Mesenchymal stem cell (in vitro differentiated cells and primary cell): ENCODE data around the gene ITGA1.
A peak's percentile ranks its signal among the peaks of the same experiment; 100 is the strongest.
"Not testable (repeated sequence)": the region's sequence is repeated elsewhere in the genome, so short reads cannot be mapped to it uniquely, and the experiment has no call there.

Source experiments
- DNase-seq: peaks from one replicate; pipeline ENCODE4 v3.0.0-alpha.2; 2013
- H2AFZ ChIP-seq: one replicate; pipeline ENCODE4 v1.6.1; 2013; ENCODE audit warnings: low read depth, mild to moderate bottlenecking, control low read depth, inconsistent platforms, low read length, moderate library complexity
- H2AK5ac ChIP-seq: 2 replicates; pipeline ENCODE4 v1.6.1; 2013; ENCODE audit warnings: low read length, moderate library complexity, mild to moderate bottlenecking, inconsistent platforms; ENCODE audit not compliant: severe bottlenecking
- H2BK120ac ChIP-seq: one replicate; pipeline ENCODE4 v1.6.1; 2013; ENCODE audit warnings: low read depth, mild to moderate bottlenecking, inconsistent platforms, low read length, moderate library complexity
- H2BK12ac ChIP-seq, 2 experiments: one replicate each; pipeline ENCODE4 v1.6.1; 2013; ENCODE audit warnings: inconsistent platforms in 2 of 2, low read length in 2 of 2, mild to moderate bottlenecking in 2 of 2, moderate library complexity in 2 of 2, control low read depth in 1 of 2
- H2BK15ac ChIP-seq: one replicate; pipeline ENCODE4 v1.6.1; 2013; ENCODE audit warnings: mild to moderate bottlenecking, low read depth, inconsistent platforms; ENCODE audit not compliant: poor library complexity, severe bottlenecking
- H2BK5ac ChIP-seq: 2 replicates; pipeline ENCODE4 v1.6.1; 2013; ENCODE audit warnings: low read depth, mild to moderate bottlenecking, low read length, control low read depth, inconsistent platforms; ENCODE audit not compliant: poor library complexity, severe bottlenecking
- H3K14ac ChIP-seq, 2 experiments: one replicate each; pipeline ENCODE4 v1.6.1; 2013; ENCODE audit warnings: inconsistent platforms in 2 of 2, low read length in 2 of 2, control low read depth in 1 of 2, mild to moderate bottlenecking in 1 of 2, moderate library complexity in 1 of 2
- H3K18ac ChIP-seq, 2 experiments: one replicate each; pipeline ENCODE4 v1.6.1; 2013; ENCODE audit warnings: inconsistent platforms in 2 of 2, low read length in 2 of 2, control low read depth in 1 of 2, low read depth in 1 of 2, mild to moderate bottlenecking in 1 of 2
- H3K23ac ChIP-seq, 2 experiments: one replicate each; pipeline ENCODE4 v1.6.1; 2013; ENCODE audit warnings: inconsistent platforms in 2 of 2, low read length in 2 of 2, mild to moderate bottlenecking in 2 of 2, moderate library complexity in 2 of 2, control low read depth in 1 of 2
- H3K27ac ChIP-seq: 2 replicates; pipeline ENCODE4 v1.5.1; 2013; ENCODE audit warnings: mild to moderate bottlenecking, moderate library complexity, low read length, control low read depth, inconsistent platforms; ENCODE audit not compliant: poor library complexity, severe bottlenecking
- H3K27me3 ChIP-seq, 2 experiments: 2 replicates each; pipeline versions ENCODE4 v1.6.1 to v1.7.0; 2013; ENCODE audit warnings: low read length in 2 of 2, mild to moderate bottlenecking in 2 of 2, moderate library complexity in 2 of 2, control low read depth in 1 of 2, inconsistent platforms in 1 of 2; ENCODE audit not compliant: control insufficient read depth in 1 of 2, insufficient read depth in 1 of 2
- H3K36me3 ChIP-seq, 2 experiments: 2 replicates each; pipeline versions ENCODE4 v1.6.1 to v1.7.0; 2013; ENCODE audit warnings: low read length in 2 of 2, control low read depth in 1 of 2, inconsistent platforms in 1 of 2, low read depth in 1 of 2, mild to moderate bottlenecking in 1 of 2; ENCODE audit not compliant: insufficient read depth in 2 of 2, control insufficient read depth in 1 of 2
- H3K4ac ChIP-seq, 2 experiments: one replicate each; pipeline ENCODE4 v1.6.1; 2013; ENCODE audit warnings: inconsistent platforms in 2 of 2, low read length in 2 of 2, mild to moderate bottlenecking in 2 of 2, moderate library complexity in 2 of 2, control low read depth in 1 of 2, low read depth in 1 of 2
- H3K4me1 ChIP-seq: 2 replicates; pipeline ENCODE4 v1.6.1; 2013; ENCODE audit warnings: low read depth, low read length, control low read depth; ENCODE audit not compliant: control insufficient read depth, insufficient read depth
- H3K4me2 ChIP-seq: 2 replicates; pipeline ENCODE4 v1.6.1; 2013; ENCODE audit warnings: low read length, mild to moderate bottlenecking, inconsistent platforms; ENCODE audit not compliant: poor library complexity, severe bottlenecking
- H3K4me3 ChIP-seq, 2 experiments: 2 replicates each; pipeline versions ENCODE4 v1.5.1 to v1.7.0; 2013; ENCODE audit warnings: low read length in 2 of 2, mild to moderate bottlenecking in 2 of 2, control low read depth in 1 of 2, low read depth in 1 of 2; ENCODE audit not compliant: insufficient read depth in 1 of 2
- H3K79me1 ChIP-seq: replicated peaks from 2 replicates; pipeline ENCODE4 v1.6.1; 2013; ENCODE audit warnings: mild to moderate bottlenecking, control low read depth, low read length, inconsistent platforms; ENCODE audit not compliant: poor library complexity, severe bottlenecking
- H3K9ac ChIP-seq: 2 replicates; pipeline ENCODE4 v1.7.0; 2013; ENCODE audit warnings: mild to moderate bottlenecking, low read length, moderate library complexity
- H3K9me3 ChIP-seq: 2 replicates; pipeline ENCODE4 v1.7.0; 2013; ENCODE audit warnings: mild to moderate bottlenecking, low read length; ENCODE audit not compliant: control insufficient read depth
- H4K8ac ChIP-seq: one replicate; pipeline ENCODE4 v1.6.1; 2013; ENCODE audit warnings: inconsistent platforms, mild to moderate bottlenecking, low read length, moderate library complexity
- H4K91ac ChIP-seq: one replicate; pipeline ENCODE4 v1.6.1; 2013; ENCODE audit warnings: mild to moderate bottlenecking, low read length, inconsistent platforms
- WGBS: methylation state at CpG from one replicate; pipeline ENCODE4 v1.1.7; 2013; ENCODE audit warnings: mixed read lengths; 5-methylcytosine and 5-hydroxymethylcytosine counted together

Gene ITGA1

GRCh38 chr5:52865991-52866390 lies 78.3 kb downstream of the ITGA1 start:
- H3K4me2 ChIP-seq, H3K14ac ChIP-seq, H3K4me3 ChIP-seq, H3K23ac ChIP-seq, H4K8ac ChIP-seq, H4K91ac ChIP-seq, H2AFZ ChIP-seq, H3K9me3 ChIP-seq, H3K4ac ChIP-seq, H2AK5ac ChIP-seq, H3K36me3 ChIP-seq, H3K18ac ChIP-seq, H3K79me1 ChIP-seq, H2BK15ac ChIP-seq, H3K4me1 ChIP-seq, H2BK12ac ChIP-seq, H2BK5ac ChIP-seq, H3K27ac ChIP-seq, H3K9ac ChIP-seq, H2BK120ac ChIP-seq, DNase-seq, H3K27me3 ChIP-seq: not testable (repeated sequence)
- 100% methylated on average over 2 of the region's 2 CpGs for WGBS

- Histone ChIP-seq H3K4ac (no peak overlapping the region), H3K4me2 (no peak overlapping the region), H3K27ac (no peak overlapping the region), H2BK5ac (no peak overlapping the region), H2AFZ (no peak overlapping the region), H3K79me1 (no peaks in the 10 kb centered on the region), H3K27me3 (no peaks in the 10 kb centered on the region), H3K36me3 (no peaks in the 10 kb centered on the region), H3K9me3 (no peaks in the 10 kb centered on the region), H2BK12ac (no peak overlapping the region), H2BK15ac (no peak overlapping the region), H3K18ac (no peak overlapping the region), H4K8ac (no peak overlapping the region), H2BK120ac (no peak overlapping the region), H3K9ac (no peak overlapping the region), H3K14ac (no peak overlapping the region), H3K4me1 (peaks cover 5% of the 10 kb centered on the region), H3K23ac (no peak overlapping the region), H4K91ac (no peak overlapping the region), H2AK5ac (no peak overlapping the region), H3K4me3 (no peak overlapping the region)
- WGBS = 47% methylated on average over 2 of the region's 2 CpGs
- DNase-seq = peak; percentile 52
Measured at GRCh38 chr5:52867809-52868208, 80.1 kb downstream of the ITGA1 start.

- Histone ChIP-seq H4K91ac (no peak overlapping the region), H3K9me3 (no peaks in the 10 kb centered on the region), H2BK120ac (no peak overlapping the region), H4K8ac (no peak overlapping the region), H3K27ac (no peak overlapping the region), H3K18ac (no peak overlapping the region), H3K4me3 (no peak overlapping the region), H3K14ac (no peak overlapping the region), H3K4me2 (no peak overlapping the region), H2BK5ac (no peak overlapping the region), H3K4ac (no peak overlapping the region), H3K36me3 (no peaks in the 10 kb centered on the region), H2BK12ac (peak overlapping the region in 1 of 2 experiments; percentile 52), H3K4me1 (peaks cover 5% of the 10 kb centered on the region), H2AK5ac (peak overlapping the region; percentile 90), H2AFZ (no peak overlapping the region), H2BK15ac (no peak overlapping the region), H3K23ac (no peak overlapping the region), H3K9ac (no peak overlapping the region), H3K27me3 (no peaks in the 10 kb centered on the region), H3K79me1 (no peaks in the 10 kb centered on the region)
- no CpG with 5 or more reads among the region's 2 CpGs for WGBS
- no peak for DNase-seq
Measured at GRCh38 chr5:52868417-52868816, 80.7 kb downstream of the ITGA1 start.

GRCh38 chr5:52869391-52869790 lies 81.7 kb downstream of the ITGA1 start:
- no peak overlapping the region for H3K14ac ChIP-seq
- no peak overlapping the region for H2BK120ac ChIP-seq
- H3K4me2 ChIP-seq = no peak overlapping the region
- H3K4ac ChIP-seq = no peak overlapping the region
- no peak overlapping the region for H2BK12ac ChIP-seq
- H2BK15ac ChIP-seq = no peak overlapping the region
- no peaks in the 10 kb centered on the region for H3K79me1 ChIP-seq
- H2AFZ ChIP-seq = no peak overlapping the region
- H4K91ac ChIP-seq = peak overlapping the region; percentile 20
- no peak overlapping the region for H3K9ac ChIP-seq
- no peak overlapping the region for H3K4me3 ChIP-seq
- H3K9me3 ChIP-seq = no peaks in the 10 kb centered on the region
- H2AK5ac ChIP-seq = no peak overlapping the region
- H3K4me1 ChIP-seq = peaks cover 3% of the 10 kb centered on the region
- H3K18ac ChIP-seq = no peak overlapping the region
- H3K27ac ChIP-seq = no peak overlapping the region
- no peaks in the 10 kb centered on the region for H3K36me3 ChIP-seq
- 93% methylated on average over 4 of the region's 4 CpGs for WGBS
- H2BK5ac ChIP-seq = no peak overlapping the region
- H3K23ac ChIP-seq = no peak overlapping the region
- no peak overlapping the region for H4K8ac ChIP-seq
- H3K27me3 ChIP-seq = no peaks in the 10 kb centered on the region
- DNase-seq = no peak
